ENCODE results near the gene FAM120B. TPM values are rescaled to one million over a fixed set of nuclear protein-coding genes. Genes with fewer than 3 reads are reported as not detected.

The FAM120B gene
- total RNA-seq, 1 experiment from 2014 or later = 11.1 TPM

DNA sequence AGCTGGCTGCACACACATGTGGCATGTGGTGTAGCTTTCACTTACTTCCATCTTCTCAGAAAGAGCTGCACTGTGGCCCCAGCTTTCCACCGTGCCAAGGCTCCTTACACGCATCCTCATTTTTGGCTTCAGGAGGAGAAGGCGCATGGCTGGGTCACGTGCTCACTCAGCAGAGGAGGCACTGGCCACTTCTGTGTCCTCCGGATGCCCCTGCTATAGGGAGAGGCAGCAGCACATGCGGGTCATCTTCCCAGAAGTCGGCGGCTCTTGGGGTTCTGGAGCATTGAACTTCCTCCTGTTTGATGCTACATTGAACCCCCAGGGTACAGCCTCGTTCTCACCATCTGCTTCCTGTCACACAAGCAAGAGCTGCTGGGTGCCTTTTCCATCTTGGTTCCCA is 111.3 kb downstream of the FAM120B start:
- DNase-seq (ENCODE audit: low read depth, low spot score) = no peak
- in situ Hi-C loops (cut with HindIII; ENCODE audit: low pct_unique_long_range_greater_than_20kb, low sequenced_read_pairs) = no loop called here

DNA sequence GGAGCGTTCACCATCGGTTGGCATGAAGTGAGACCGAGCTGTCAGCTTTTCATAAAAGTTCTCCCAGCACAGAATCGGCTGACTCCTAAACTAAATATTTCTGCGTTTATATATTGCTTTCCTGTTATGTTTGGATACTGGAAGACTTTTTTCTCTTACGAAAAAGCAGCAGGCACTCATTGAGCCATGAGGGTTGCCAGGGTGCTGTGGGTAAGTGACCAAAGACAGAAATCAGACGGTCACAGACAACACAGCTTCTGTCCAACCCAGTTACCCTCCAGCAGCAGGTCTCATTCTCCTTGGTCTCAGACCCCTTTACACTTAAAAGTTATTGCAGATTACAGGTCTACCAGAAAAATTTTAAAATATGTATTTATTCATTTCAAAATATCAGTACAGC is 113.7 kb downstream of the FAM120B start:
- in situ Hi-C loops (cut with HindIII; ENCODE audit: low pct_unique_long_range_greater_than_20kb, low sequenced_read_pairs) = no loop called here
- no peak for DNase-seq (ENCODE audit: low read depth, low spot score)

DNA sequence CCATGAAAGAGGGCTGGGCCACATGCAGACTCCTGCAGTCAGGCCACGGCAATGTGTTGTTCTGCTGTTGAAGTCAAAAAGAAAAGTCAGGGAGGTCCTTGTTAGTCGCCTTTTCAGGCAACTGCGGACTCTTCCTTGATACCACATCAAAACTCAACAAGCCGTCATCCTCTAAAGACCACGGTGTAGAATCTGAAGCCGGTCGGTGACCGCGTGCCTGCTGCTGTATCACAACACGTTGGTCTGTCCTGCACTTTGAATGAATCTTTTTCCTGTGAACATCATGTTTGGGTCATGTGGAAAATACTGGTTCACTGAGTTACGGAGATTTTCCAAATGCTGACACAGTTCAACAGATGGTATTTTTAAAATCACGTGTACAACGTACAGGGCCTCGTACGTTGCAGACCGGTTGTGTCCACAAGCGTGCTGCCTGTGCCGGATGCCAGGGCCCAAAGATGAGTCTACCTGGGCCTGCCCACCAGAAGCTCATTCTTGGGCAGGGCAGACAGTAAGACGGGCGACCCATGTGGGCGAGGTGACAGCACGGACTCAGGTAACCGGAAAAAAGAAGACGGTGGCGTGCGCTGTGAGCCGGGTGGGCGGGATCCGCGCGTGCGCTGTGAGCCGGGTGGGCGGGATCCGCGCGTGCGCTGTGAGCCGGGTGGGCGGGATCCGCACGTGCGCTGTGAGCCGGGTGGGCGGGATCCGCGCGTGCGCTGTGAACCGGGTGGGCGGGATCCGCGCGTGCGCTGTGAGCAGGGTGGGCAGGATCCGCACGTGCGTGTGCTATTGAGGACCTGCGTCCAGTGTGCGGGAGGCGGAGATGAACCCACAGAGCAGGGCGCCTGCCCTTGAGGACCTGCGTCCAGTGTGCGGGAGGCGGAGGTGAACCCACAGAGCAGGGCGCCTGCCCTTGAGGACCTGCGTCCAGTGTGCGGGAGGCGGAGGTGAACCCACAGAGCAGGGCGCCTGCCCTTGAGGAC is 114.5 kb downstream of the FAM120B start:
- no peak for DNase-seq (ENCODE audit: low read depth, low spot score)
- in situ Hi-C loops (cut with HindIII; ENCODE audit: low pct_unique_long_range_greater_than_20kb, low sequenced_read_pairs) = no loop called here

DNA sequence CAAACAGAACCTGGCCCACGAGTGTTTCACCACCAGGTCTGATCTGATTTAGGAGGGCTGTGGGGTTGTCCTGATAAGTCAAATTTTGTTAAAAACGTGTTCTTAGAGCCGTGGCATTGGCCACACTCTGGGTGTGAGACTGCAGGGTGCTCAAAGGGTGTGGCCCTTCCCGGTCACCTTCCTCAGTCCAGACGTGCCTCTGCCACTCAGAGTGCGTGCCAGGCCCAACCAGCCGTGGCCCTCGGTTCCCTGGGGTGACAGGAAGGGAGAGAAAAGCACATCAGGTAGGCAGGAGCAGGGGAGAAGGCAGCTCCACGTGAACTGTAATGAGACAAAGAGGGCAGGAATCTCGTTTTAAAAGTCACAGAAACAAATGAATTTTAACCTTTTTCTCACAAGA is 115.4 kb downstream of the FAM120B start:
- in situ Hi-C loops (cut with HindIII; ENCODE audit: low pct_unique_long_range_greater_than_20kb, low sequenced_read_pairs) = no loop called here
- no peak for DNase-seq (ENCODE audit: low read depth, low spot score)

DNA sequence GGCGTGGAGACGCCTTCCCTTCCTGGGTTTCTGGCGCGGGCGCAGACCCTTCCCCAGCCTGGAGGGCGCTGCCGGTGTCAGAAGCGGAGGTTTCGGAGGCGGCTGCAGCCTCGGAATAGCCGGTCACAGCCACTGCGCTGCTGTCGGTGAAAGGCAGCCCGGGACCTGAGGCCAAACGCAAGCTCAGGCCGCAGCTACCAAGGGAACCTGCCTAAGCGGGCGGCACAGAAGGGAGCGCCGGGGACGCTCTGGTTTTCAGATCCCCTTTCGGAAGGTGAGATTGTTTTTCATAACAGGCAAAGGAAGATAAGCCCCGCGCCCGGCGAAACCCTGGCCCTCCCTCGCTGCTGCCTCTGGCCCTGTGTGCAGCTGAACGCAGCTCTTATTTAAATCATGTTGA is 116.5 kb downstream of the FAM120B start:
- DNase-seq (ENCODE audit: low read depth, low spot score) = no peak
- in situ Hi-C loops (cut with HindIII; ENCODE audit: low pct_unique_long_range_greater_than_20kb, low sequenced_read_pairs) = no loop called here

DNA sequence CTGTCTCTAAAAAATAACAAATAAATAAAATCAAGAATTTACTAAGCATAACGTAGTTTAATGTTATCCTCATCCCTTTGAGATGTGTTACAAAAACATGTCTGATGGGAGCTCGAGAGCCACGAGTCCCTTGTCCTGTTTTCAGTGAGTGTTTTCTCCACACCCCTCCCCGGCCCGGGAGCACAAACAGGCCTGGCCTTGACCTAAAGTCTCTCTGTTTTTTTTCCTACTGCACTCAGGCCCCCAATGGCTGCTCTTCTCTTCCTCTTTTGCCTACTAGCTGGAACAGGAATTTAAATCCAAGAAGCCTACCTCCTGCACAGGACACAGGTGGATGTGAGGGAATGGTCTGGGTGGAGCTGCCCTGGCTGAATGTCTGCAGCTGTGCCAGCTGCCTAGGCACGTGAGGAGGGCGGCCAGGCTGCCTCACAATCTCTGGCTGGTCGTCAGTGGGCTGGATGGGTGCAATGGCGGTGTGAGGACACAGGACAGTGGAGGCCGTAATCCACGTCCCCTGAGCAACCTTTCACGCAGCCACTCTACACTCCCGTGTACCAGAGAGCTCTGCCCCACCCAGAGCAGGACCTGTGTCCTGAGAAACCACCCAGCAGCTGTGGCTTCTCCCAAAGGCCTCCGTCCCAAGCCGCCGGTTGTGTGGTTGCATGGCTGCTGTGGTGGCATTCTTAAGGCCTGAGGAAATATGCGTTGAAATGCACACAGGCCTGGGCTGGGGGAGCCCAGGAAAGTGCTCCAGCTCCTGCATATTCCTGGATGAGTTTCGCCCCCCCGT is 117.5 kb downstream of the FAM120B start:
- no peak for DNase-seq (ENCODE audit: low read depth, low spot score)
- in situ Hi-C loops (cut with HindIII; ENCODE audit: low pct_unique_long_range_greater_than_20kb, low sequenced_read_pairs) = no loop called here

DNA sequence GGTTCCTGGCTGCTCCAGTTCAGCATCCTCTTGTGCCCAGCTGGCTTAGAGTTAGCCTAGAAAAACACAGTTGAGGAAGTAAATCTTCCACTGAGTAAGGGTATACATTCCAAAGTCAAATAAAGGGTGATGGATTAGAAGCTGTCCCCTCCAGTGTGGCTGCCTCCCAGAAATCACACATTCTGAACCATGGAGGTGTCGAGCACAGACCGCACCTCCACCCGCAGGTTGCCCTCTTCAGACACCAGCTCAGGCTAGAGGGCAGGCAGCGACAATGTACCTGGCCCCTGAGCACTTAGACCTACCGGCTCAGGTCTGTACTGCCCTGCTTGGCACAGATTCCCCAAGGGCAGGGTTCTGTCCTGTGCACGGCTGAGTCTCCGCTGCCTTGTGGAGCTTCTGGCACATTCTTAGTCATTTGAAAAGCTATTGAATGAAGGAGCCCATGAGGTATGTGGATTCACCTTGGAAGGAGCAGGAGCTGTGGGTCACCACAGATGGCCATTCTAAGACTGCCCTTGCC is 118.1 kb downstream of the FAM120B start:
- DNase-seq (ENCODE audit: low read depth, low spot score) = no peak
- in situ Hi-C loops (cut with HindIII; ENCODE audit: low pct_unique_long_range_greater_than_20kb, low sequenced_read_pairs) = no loop called here

DNA sequence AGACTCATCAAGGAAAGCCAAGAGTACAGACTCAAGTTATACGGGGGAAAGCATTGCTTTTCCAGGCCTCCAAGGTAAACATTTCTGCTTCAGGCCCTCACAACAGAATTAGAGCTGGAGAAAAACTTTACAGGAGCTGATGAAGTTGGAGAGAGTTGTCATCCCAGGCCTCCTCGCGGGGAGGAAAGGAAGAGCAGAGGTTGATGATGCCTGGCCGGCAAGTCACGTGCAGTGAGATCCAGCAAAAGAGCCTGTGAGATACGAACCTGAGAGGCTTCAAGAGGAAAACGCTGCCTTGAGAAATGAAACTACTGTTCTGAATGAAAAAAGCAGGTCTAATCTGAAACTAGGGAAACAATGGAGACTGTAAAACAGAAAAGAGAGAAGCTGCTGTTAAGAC is 122.9 kb downstream of the FAM120B start:
- DNase-seq (ENCODE audit: low read depth, low spot score) = peak; percentile 16
- in situ Hi-C loops (cut with HindIII; ENCODE audit: low pct_unique_long_range_greater_than_20kb, low sequenced_read_pairs) = no loop called here

DNA sequence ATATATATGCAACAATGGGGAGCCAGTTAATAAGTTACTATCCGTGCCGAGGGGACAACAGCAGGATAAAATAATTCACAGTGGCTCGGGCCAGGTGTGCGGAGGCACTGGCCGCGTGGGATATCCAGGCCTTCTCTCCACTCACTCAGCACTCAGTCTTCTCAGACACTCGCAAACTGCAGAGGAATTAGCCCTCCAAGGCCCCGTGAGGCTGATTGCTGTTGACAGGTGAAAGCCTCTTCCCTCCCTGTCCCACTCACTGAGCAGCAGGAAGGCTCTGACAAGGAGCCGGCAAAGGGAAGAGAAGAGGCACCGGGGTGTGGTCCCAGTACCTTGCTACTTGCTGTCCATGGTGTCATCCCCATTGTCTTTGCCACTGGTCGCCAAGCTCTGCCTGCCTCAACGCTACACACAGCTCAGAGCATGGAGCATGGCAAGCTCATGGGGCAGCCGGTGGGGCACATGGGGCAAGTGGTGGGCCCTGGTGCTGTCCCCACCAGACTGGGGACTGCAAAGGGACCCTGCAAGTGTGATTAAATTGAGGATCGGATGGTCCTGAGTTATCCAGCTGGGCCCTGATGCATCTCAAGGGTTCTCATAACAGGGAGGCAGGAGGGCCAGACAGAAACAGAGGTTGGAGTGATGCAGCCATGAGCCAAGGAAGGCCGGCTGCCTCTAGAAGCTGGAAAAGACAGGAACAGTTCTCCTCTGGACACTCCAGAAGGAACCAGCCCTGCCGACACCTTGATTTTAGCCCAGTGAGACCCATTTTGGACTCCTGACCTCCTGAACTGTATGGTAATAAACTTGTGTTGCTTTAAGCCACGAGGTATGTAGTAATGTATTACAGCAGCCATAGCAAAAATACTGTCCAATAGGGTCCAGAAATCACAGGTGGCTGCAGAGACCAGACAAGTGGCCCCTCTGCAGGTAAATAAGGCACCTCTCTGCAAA is 126.9 kb downstream of the FAM120B start:
- in situ Hi-C loops (cut with HindIII; ENCODE audit: low pct_unique_long_range_greater_than_20kb, low sequenced_read_pairs) = no loop called here
- no peak for DNase-seq (ENCODE audit: low read depth, low spot score)

DNA sequence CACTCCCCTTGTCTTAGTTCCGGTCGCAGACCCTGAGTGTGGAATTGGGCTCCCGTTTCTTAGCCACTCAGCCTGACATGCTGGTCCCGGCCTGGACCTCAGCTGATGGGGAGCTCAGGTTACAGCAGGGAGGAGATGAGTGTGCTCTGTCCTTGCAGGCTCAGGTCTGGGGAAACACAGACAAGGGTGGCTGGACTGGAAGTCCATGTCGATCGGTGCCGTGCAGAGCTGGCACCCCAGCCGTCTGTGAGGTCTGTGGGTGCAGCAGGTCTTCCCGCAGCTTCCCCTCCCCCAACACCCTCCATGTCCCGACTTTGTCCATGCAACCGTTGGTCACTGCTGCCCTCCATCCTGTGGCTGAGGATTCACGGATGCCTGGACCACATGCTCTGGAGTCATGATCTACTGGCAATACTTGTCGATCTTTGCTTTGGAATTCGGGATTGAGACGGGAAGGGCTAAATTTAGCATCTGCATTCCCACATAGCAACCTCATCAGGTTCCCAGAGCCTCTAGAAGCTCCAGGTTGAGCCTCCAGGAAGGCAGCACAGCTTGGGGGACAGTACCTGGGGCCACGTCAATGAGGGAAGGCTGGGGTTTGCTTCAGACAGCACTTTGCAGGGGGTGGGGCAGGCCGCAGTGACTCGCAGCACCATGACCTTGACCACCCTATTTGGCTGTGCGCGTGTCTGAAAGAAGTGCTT is 127.7 kb downstream of the FAM120B start:
- in situ Hi-C loops (cut with HindIII; ENCODE audit: low pct_unique_long_range_greater_than_20kb, low sequenced_read_pairs) = no loop called here
- DNase-seq (ENCODE audit: low read depth, low spot score) = no peak

DNA sequence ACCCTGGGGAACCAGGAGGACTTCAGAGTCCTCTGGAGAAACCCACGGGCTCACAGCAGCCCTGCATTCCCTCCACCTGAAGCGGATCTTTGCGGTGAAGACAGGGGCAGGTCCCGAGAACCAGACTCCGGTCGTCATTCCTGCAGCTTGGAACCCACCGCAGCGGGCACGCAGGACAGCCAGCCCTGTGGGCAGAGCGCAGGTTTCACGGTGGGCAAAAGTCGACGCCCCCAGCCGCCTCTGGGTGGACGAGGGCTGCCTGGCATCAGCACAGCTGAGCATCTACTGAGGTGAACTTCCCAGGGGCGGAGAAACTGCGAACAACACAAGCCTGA is 128.2 kb downstream of the FAM120B start:
- in situ Hi-C loops (cut with HindIII; ENCODE audit: low pct_unique_long_range_greater_than_20kb, low sequenced_read_pairs) = no loop called here
- DNase-seq (ENCODE audit: low read depth, low spot score) = no peak

DNA sequence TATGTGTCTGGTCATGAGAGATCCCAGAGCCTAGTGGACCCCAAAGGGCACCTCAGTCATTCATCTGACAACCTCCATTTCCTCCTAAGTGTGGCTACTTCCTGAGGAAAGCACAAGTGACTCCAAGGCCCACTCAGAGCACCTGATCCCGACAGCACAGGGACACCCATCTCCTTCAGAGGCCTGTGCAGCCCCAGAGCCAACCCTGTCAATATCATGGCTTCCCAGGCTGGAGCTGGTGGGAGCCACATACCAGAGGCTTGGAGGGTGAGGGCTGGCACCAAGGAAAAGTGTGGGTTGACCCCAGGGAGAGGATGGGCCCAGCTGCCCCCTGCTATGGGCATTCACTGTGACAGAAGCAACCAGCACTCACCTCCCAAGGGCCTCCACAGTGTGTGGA is 129.2 kb downstream of the FAM120B start:
- in situ Hi-C loops (cut with HindIII; ENCODE audit: low pct_unique_long_range_greater_than_20kb, low sequenced_read_pairs) = no loop called here
- DNase-seq (ENCODE audit: low read depth, low spot score) = no peak

DNA sequence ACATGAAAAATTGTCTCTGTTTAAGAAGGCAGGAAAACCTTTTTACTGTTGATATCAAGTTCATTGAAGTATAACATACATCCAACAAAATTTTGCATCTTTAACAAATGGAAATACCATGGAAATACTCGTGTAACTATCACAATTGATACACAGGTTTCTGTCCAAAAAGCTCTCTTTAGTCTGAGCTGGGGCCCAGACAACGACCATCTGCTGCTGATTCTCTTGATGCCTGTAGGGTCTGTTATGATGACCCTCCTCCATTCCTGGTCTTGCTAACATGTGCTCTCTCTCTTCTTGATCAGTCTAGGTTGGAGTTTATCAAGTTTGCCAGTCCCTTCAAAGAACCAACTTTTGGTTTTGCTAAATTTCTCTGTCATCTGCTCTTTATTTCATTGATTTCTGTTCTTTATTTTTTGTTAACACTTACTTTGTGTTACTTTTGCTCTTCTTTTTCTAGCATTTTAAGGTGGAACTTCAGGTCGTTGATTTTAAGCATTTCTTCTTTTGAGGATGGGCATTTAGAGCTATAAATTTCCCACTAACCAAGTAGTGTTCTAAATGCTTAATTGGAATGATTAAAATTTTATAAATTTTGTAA is 129.8 kb downstream of the FAM120B start:
- DNase-seq (ENCODE audit: low read depth, low spot score) = no peak
- in situ Hi-C loops (cut with HindIII; ENCODE audit: low pct_unique_long_range_greater_than_20kb, low sequenced_read_pairs) = no loop called here

DNA sequence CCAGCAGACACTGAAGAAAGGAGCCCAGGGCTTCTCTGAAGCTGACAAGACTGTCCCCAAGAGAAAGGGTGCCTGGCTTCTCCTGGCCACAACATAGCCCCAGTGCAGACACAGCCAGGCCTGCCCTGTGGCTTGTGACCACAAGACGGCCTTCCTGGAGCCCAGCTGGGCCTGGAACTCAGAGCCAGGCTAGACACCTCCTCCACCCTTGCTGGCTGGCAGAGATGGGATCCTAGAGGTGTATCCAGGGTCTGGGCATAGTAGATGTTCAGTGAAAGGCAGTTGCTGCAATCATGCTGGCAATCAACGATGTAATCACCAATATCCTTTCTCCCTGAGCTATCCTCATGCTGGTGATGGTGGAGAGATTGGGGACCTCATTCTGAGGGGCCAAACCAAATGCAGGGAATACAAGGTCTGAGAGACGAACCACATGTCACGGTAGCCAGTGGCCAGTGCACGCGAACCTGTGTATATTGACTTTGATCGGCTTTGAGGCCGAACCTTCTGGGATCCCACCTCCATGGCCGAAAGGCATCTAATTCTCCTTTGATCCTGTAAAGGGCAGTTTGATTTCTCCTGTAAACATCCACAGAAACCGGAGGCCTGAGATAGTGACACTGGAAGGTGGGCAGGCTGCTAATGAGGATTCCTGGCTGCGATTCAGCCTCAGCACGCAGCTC is 131.3 kb downstream of the FAM120B start:
- in situ Hi-C loops (cut with HindIII; ENCODE audit: low pct_unique_long_range_greater_than_20kb, low sequenced_read_pairs) = no loop called here
- DNase-seq (ENCODE audit: low read depth, low spot score) = no peak

DNA sequence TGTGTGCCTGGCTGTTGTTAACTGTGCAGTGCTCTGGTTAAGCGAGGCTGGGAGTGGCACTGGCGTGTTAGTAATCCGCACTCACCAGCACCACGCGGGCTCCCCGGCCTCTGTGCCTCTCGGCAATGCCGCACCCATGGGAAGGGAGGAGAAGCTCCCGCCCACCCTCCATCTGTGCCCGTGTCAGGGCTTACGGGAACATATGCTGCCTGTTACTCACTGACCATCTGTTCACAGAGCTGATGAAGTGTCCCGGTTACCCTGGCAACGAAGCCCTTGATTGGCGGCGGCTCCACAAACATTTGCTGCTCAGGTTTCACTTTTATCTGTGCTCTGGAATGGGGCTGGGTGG is 131.8 kb downstream of the FAM120B start:
- peak; percentile 19 for DNase-seq (ENCODE audit: low read depth, low spot score)
- in situ Hi-C loops (cut with HindIII; ENCODE audit: low pct_unique_long_range_greater_than_20kb, low sequenced_read_pairs) = no loop called here

DNA sequence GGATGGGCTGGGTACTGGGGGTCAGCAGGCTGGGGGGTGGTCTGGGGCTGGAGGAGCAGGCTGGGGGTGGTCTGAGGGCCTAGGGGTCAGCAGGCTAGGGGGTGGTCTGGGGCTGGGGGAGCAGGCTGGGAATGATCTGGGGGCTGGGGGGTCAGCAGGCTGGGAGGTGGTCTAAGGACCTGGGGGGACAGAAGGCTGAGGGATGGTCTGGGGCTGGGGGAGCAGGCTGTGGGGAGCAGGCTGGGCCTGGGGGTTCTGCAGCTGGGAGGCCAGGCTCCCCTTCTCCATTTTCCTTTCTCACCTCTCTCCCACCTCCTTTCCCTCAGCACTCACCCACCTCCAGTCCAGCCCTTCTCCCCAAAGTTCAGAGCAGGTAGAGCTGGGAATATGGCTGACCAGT is 132.3 kb downstream of the FAM120B start:
- in situ Hi-C loops (cut with HindIII; ENCODE audit: low pct_unique_long_range_greater_than_20kb, low sequenced_read_pairs) = no loop called here
- no peak for DNase-seq (ENCODE audit: low read depth, low spot score)

All from SK-MEL-5 (cell line).